GM21390 (cell line): Measurements from ENCODE around the gene TNIK.
"Not testable (repeated sequence)": the region's sequence is repeated elsewhere in the genome, so short reads cannot be mapped to it uniquely, and the experiment has no call there.

Experiments used
- ATAC-seq: cut with Tn5 transposase; IDR thresholded peaks from one replicate; pipeline ENCODE4 v1.9.1; 2021; ENCODE audit not compliant: unreplicated experiment

Gene TNIK

GRCh38 chr3:171149526-171150116 is 310.6 kb downstream of the TNIK start:
- ATAC-seq: no peak

- no peak for ATAC-seq
Measured at GRCh38 chr3:171145798-171146197, 314.4 kb downstream of the TNIK start.

GRCh38 chr3:171142985-171143384 is 317.2 kb downstream of the TNIK start:
- ATAC-seq: no peak

- ATAC-seq: no peak
Measured at GRCh38 chr3:171140246-171140645, 320.0 kb downstream of the TNIK start.

- ATAC-seq: no peak
Measured at GRCh38 chr3:171138027-171138426, 322.2 kb downstream of the TNIK start.

- ATAC-seq: no peak
Measured at GRCh38 chr3:171135549-171135948, 324.7 kb downstream of the TNIK start.

GRCh38 chr3:171133796-171134569 is 326.2 kb downstream of the TNIK start:
- ATAC-seq: no peak

- no peak for ATAC-seq
Measured at GRCh38 chr3:171133337-171133736, 326.9 kb downstream of the TNIK start.

- no peak for ATAC-seq
Measured at GRCh38 chr3:171132873-171133272, 327.3 kb downstream of the TNIK start.

GRCh38 chr3:171129827-171130226 is 330.4 kb downstream of the TNIK start:
- ATAC-seq: no peak

GRCh38 chr3:171127611-171128010 is 332.6 kb downstream of the TNIK start:
- no peak for ATAC-seq

GRCh38 chr3:171126478-171127209 is 333.6 kb downstream of the TNIK start:
- ATAC-seq: no peak

- ATAC-seq: no peak
Measured at GRCh38 chr3:171125010-171125409, 335.2 kb downstream of the TNIK start.

- no peak for ATAC-seq
Measured at GRCh38 chr3:171123915-171124314, 336.3 kb downstream of the TNIK start.

GRCh38 chr3:171122861-171123260 is 337.3 kb downstream of the TNIK start:
- ATAC-seq: no peak

- no peak for ATAC-seq
Measured at GRCh38 chr3:171122240-171122639, 338.0 kb downstream of the TNIK start.

- ATAC-seq: no peak
Measured at GRCh38 chr3:171121801-171122200, 338.4 kb downstream of the TNIK start.

- not testable (repeated sequence) for ATAC-seq
Measured at GRCh38 chr3:171119402-171119801, 340.8 kb downstream of the TNIK start.

GRCh38 chr3:171118993-171119392 is 341.2 kb downstream of the TNIK start:
- ATAC-seq: not testable (repeated sequence)

- no peak for ATAC-seq
Measured at GRCh38 chr3:171116824-171117395, 343.3 kb downstream of the TNIK start.

GRCh38 chr3:171116365-171116764 is 343.8 kb downstream of the TNIK start:
- ATAC-seq: no peak

- ATAC-seq: no peak
Measured at GRCh38 chr3:171115667-171116066, 344.5 kb downstream of the TNIK start.
